HTERT RPE-1 (cell line): Measurements from ENCODE around the gene PLEK.
"Not testable (repeated sequence)": the region's sequence is repeated elsewhere in the genome, so short reads cannot be mapped to it uniquely, and the experiment has no call there.

Source experiments
- in situ Hi-C: fragments of 300-500 bp; cut with MboI; formaldehyde crosslinking; loops from 4 replicates; pipeline ENCODE4 v1.14.3; 2020; ENCODE audit warnings: low sequenced_read_pairs

PLEK gene

DNA sequence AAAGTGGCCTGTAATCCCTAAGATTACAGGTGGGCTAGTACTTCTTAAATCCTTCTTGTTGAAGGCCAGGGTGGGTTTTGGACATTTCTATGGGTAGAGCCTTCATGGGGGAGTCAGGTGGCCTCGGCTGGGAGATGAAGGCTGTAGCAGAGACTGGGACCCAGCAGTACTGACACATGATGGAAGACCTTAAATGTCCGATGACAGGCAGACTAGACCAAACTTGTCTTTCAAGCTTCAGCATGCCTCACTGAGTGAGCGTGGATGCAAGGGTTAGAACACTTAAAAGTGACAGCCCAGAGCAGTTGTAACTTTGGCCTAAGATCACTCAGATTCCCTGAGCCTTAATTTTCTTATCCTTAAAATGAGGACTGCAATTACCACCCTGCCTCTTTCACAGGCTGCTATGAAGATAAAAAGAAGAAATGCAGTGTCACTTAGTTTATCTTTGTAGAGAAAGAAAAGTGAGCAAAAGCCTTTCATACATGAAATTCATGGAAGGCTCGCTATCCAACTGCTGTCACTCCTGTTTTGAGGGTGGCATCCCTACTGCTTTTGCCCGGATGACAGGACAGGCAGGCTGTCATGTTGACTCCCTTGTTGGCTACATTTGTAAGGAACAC, 19.5 kb downstream of the PLEK start:
- in situ Hi-C loops, result no loop called here

DNA sequence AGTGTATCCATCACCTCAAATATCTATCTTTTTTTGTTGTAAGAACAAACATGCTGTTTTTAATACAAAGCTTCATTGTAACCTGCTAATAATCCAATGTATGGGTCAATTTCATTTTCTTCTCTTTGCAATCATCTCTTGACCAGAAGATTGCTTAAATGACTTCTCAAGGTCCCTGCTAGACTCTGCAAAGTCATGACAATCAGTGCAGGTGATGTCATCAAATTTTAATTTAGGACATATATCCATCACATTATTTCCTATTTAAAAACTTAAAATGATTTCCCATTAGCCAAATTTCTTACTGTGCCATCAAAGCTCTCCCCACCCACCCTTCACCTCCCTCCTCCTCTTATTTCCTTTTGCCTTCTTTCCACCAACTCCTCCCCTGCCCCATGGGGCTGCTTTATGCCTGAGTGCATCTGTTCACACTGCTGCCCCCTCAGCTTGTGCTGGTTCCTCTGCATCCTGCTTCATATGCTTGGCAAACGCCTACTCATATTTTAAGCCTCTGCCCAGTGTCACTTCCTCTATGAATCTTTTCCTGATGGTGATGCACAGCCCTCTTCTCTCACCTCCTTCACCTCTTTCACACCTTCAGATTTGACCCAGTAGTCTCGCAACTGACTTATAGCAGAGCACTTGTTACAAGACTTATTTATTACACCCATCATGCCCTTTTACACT, 20.3 kb downstream of the PLEK start:
- in situ Hi-C loops, result no loop called here

DNA sequence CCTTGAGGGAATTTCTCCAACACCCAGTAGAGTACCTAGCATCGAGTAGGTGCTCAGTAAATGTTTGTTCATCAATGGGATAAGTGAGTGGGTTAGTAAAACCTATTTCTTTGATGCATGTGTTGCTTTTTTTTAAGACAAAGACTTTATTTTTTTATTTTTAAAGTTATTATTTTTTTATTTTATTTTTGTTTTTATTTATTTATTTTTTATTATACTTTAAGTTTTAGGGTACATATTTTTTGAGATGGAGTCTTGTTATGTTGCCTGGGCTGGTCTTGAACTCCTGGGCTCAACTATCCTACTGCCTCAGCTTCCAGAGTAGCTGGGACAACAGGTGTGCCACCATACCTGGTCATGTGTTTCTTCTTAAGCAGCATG, 20.8 kb downstream of the PLEK start:
- in situ Hi-C loops, result no loop called here

DNA sequence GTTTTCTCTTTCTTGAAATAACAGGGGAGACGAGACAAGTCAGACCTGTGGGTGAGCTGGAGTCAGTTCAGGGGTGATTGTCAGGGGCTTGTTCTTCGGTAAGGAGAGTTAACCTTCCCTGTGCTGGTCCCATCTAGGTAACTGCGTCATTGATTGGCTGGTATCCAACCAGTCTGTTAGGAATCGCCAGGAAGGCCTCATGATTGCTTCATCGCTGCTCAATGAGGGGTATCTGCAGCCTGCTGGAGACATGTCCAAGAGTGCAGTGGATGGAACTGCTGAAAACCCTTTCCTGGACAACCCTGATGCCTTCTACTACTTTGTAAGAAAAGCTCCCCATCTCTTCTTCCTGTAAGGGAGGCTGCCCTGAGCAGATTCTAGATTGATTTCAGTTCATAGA, 21.3 kb downstream of the PLEK start:
- in situ Hi-C loops, result no loop called here

DNA sequence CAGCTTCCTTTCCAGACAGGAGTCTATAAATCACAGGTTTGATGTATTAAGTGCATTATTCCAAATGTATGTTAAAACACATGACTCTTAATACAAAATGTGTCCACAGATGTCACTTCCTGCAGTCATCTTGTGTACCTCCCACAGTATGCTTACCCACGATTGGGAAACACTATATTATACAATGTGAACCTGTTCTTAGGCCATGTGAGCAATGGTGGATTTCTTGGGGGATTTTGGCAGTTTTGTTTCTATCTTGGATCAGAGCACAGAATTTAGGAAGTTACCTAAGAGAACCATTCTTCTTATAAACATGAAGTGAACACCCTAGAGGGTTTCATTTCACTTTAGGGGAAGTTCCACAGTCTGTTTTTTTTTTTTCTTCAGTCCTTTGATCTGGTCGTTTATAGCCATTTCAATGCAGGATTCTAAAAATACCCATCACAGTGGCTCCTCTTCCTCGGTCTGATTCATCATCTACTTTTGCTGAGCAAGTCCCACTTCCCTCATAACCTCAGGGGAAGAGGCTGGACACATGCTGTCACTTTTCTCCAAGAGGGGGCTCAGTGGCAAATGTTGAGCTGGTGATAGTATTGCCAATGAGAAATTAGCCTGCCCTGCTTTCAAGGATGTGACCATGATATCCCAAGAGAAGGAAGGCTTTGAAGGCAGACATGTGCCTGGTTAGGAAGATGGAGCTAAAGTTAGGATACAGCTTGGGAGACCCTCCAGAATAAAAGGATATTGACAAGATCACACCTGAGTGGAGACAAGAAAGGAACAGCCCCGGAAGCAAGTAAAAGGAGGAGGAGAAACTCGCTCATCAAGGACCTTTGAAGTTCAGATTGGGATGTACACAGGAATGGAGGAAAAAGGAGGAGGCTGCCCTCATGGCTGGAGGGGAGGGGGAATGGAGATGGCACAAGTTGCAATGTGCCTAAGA, 22.6 kb downstream of the PLEK start:
- in situ Hi-C loops, result no loop called here

DNA sequence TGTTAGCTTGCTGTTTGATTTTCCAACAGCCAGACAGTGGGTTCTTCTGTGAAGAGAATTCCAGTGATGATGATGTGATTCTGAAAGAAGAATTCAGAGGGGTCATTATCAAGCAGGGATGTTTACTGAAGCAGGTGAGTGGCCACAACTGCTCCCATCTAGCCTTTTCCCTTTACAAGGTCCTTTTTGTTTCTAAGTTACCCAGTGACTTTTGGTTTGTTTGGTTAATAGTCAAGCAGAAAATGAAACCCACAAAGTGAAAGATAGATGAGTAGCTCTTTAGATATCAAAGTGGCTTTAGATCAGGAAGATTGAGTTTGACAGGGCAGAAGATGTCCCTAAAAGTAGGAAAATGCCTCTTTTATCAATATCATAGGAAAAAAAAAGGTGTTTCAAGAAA, 23.3 kb downstream of the PLEK start:
- in situ Hi-C loops, result no loop called here

DNA sequence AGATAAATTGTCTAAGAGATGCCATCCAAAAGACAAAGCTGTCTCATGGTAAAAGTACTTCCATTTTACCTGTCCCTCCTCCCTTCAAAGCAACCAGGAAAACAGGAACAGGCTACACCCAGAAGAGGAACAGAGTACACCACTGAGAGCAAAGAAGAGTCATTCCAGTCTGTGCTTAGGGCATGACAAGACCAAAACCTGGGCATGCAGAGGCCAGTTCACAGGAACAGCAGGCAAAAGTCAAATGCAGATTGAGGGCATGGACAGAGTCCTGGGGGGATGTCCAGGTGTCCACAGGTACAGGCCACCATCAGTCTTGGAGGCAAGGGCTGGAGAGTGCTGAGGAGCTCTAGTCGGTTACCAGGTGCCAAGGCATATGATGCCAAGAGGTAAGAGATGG, 23.7 kb downstream of the PLEK start:
- in situ Hi-C loops, result no loop called here

DNA sequence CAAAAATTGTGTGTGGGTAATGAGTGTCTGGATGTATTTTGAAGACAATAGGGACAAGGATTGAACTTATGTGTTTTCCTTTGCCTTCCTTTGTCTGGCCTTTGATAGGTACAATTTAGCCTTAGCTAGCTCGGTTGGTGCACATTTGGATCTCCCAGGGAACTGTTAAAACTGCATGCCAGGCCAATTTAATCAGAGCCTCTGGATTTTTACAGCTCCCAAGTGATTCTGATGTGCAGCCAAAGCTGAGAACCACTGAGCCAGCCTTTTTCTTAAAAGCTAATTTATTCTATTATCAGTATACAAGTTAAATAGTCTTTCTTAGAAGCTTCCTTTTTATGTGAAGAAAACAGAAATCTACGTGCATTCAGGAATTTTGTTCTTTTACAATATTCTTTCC, 25.0 kb downstream of the PLEK start:
- in situ Hi-C loops, result no loop called here

DNA sequence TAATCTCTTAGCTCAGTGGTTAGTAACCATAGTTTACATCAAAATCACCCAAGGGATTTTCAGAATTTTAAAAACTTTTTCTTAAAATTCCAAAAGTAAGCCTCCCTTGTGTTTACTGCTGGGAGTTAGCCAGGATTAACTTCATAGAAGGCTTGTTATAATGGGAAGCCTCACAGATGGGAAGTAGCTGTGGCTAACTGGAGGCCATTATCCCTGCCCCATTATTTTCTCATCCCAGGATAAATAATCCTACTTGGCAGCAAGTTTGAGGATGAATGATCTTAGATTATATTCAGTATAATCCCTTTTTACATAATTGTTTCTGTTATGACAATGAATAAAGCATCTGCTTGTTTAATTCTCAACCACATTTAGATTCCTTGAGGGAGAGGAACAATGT, 25.5 kb downstream of the PLEK start:
- in situ Hi-C loops, result no loop called here

DNA sequence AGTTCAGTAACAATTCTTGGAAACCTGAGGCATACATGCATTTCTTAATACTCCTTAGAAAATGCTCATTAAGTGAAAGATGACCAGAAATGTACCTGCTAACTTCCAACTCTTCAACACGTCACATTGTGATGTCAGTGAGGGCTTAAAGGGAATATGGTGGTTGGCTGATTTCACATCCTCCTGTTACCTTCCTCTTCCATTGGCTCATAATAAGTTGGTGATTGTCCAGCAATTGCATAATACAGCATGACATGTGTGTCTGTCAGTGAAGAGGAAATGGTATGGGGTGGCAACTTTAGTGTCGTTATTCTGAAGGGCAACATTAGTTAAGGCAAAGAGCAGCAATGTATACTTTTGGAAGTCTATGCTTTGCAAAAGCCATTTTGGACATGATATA, 26.0 kb downstream of the PLEK start:
- in situ Hi-C loops, result no loop called here

DNA sequence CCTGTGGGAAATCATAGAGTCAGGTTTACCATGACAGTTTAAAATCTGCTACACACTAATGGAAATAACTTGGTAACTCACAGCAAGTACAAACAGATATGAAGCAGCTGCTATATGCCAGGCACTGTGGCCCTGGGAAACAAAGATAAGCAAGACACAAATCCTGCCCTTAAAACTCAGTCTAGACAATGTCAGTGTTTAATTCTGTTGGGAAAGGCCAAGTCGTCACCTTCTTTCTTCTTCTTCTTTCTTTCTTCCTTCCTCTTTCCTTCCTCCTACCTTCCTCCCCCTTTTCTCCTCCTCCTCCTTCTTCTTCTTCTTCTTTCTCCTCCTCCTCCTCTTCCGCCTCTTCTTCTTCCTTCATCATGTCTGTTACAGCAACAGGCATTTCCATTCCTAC, 26.8 kb downstream of the PLEK start:
- in situ Hi-C loops, result no loop called here

DNA sequence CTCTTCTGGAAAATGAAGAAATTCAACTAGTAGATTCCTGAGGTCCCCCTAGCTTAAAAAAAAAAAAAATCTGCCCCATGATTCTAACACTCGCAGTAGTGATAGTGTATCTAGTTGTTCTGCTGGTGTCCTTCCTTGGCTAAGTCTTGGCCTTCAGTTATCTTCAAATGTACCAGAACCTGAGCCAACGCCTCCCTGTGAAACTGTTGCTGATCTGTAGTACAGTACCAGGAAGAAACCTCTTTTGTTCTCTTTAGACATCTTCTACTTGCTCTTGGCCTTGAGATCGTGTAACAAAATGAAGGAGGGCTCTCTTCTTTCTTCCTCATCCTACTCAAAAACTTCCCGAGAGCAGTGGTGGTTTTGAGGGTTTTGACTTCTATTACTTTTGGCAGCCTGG, 31.0 kb downstream of the PLEK start:
- in situ Hi-C loops, result no loop called here

DNA sequence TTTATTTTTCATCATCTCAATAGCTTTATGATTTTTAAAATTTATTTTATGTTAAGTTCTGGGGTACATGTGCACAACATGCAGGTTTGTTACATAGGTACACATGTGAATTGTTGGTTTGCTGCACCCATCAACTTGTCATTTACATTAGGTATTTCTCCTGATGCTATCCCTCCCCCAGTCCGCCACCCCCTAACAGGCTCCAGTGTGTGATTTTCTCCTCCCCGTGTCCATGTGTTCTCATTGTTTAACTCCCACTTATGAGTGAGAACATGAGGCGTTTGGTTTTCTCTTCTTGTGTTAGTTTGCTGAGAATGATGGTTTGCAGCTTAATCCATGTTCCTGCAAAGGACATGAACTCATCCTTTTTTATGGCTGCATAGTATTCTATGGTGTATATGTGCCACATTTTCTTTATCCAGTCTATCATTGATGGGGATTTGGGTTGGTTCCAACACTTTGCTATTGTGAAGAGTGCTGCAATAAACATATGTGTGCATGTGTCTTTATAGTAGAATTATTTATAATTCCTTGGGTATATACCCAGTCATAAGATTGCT, 32.7 kb downstream of the PLEK start:
- in situ Hi-C loops, result not testable (repeated sequence)

DNA sequence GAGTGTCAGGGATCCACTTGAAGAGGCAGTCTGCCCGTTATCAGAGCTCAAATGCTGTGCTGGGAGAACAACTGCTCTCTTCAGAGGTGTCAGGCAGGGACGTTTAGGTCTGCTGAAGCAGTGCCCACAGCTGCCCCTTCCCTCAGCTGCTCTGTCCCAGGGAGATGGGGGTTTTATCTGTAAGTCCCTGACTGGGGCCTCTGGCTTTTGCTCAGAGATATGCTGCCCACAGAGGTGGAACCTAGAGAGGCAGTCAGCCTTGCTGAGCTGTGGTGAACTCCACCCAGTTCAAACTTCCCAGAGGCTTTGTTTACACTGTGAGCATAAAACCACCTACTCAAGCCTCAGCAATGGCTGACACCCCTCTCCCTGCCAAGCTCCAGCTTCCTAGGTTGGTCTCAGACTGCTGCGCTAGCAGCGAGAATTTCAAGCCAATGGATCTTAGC, 38.1 kb downstream of the PLEK start:
- in situ Hi-C loops, result no loop called here

DNA sequence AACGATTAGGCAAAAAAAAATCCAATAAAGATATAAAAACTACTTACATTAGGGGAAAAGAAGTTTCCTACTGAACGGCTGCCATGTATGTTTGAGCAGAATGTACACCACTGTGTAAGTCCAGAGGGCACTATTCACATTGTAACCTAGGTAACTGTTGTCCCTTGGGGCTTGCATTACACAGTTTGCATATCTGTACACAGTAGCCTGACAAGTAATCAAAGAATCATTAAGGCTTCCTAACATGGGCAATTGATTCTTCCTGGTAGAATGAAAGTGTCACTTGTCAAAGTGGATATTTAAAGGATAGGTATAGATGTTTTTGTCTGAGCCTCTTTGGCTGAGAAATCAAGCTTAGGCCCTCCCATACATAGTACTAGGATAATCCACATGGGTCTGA, 39.1 kb downstream of the PLEK start:
- in situ Hi-C loops, result no loop called here

DNA sequence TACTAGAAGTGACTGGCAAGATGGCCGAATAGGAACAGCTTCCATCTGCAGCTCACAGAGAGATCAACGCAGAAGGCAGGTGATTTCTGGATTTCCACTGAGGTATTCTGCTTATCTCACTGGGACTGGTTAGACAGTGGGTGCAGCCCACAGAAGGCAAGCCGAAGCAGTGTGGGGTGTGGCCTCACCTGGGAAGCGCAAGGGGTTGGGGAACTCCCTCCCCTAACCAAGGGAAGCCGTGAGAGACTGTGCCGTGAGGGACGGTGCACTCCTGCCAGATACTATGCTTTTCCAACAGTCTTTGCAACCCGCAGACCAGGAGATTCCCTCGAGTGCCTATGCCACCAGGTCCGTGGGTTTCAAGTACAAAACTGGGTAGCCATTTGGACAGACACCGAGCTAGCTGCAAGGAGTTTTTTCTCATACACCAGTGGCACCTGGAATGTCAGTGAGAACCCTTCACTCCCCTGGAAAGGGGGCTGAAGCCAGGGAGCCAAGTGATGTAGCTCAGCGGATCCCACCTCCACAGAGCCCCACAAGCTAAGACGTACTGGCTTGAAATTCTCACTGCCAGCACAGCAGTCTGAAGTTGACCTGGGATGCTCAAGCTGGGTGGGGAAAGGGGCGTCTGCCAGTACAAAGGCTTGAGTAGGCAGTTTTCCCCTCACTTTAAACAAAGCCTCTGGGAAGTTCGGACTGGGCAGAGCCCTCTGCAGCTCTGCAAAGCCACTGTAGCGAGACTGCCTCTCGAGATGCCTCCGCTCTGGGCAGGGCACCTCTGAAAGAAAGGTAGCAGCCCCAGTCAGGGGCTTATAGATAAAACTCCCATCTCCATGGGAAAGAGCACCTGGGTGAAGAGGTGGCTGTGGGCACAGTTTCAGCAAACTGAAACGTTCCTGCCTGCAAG, 40.1 kb downstream of the PLEK start:
- in situ Hi-C loops, result no loop called here

DNA sequence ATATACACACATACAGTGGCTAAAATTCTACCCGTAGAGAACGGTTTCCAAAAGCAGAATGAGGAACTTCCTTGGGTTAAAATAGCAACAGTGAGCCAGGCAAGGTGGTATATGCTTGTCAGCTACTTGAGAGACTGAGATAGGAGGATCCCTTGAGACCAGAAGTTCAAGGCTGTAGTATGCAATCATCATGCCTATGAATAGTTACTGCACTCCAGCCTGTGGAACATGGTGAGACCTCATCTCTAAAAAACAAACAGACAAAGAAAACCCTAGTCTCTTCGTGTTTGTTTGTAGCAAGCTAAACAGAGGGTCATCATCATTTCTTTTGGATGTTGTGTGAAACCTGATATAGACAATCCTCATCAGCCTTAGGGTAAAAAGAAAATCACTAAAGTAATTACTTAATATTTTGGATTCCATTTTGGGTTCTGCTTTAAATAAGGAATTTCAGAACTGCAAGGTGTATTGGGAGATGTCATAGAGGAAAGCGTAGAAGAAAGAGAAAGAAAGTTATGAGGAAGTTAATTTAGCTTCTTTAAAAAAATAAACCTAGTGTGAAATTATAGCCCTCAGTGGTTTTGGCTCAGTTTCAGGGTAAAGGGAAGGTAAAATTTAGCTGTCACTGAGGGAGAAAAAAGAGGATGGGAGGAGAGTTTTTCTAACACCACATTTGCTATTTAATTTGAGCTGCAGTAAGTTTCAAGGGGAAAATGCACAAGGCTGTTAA, 46.5 kb downstream of the PLEK start:
- in situ Hi-C loops, result no loop called here

DNA sequence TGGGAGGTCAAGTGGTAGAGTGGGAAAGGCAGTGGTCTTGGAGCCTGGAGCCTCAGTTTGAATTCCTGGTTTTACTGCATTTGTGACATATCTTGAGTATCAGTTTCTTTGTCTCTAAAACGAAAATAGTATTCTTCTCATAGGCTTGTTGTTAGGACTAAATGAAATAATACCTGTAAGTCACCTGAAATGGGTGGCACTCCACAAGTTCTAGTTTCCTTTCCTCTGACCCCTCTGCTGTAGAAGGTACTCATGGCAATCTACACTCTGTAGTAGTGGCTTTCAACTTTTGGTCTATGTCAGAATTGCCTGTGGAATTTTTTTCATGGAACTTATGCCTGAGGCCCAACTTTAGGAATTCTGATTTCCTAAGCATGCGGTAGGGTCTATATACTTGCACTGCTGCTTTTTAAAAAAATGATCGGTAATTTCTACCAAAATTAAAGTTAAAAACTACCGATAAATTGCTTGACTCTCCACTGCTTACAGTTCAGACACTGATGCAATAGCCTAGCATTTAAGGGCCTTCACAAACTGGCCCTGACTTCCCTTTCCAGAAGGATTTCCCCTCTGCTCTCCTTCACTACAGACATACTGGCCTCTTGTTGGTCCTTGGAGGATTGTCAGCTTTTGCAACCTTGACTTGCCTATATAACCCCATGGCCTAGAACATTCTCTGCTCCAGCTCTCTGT, 47.2 kb downstream of the PLEK start:
- in situ Hi-C loops, result no loop called here

DNA sequence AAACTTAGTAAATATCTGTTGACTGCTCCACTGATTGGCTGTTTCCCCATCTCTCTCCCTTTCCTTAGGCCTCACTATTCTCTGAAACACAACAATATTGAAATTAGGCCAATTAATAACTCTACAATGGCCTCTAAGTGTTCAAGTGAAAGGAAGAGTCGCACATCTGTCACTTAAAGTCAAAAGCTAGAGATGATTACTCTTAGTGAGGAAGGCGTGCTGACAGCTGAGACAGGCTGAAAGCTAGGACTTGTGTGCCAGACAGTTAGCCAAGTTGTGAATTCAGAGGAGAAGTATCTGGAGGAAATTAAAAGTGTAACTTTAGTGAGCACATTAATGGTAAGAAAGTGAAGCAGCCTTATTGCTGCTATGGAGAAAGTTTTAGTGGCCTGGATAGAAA, 48.4 kb downstream of the PLEK start:
- in situ Hi-C loops, result no loop called here
